Endothelial cell of hepatic sinusoid (primary cell): Measurements from ENCODE around the gene RPL7A.

Experiments used
- in situ Hi-C: cut with HindIII; loops from 2 replicates; pipeline ENCODE4 v1.10.0; 2017; ENCODE audit warnings: low sequenced_read_pairs

RPL7A gene

DNA sequence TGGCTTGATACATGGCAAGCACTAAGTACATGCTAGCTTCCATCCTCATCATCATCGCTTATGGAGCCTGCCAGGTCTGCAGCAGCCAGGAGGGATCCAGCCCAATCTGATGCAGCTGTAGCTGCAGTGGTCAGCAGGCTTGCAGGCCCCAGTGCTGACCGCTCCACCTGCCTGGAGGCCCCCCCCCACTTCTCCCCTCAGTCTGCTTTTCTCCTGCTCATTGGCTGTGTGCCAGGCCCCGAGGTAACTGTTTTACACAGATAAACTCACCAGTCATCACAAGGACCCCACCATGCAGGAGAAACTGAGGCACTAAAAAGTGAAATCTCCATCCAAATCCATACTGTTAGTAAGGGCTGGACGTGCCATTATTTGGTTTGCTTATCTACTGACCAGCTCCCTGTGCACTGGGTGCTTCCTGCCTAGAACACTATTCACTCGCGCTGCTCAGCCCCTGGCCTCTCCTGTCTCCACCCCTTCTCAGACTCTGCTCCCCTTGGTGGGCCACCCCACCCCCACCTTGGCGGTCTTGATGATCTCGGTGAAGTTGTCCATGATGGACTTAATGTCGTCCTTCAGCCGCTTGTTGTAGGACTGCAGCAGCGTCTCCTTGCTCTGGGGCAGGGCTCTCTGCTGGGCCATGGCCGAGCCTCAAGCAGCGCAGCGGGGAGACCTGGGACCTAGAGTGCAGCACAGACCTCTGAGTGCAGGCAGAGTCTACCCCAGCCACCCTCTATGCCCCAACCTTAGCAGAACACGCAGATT lies 1.8 kb upstream of the RPL7A start:
- in situ Hi-C loops = no loop called here

DNA sequence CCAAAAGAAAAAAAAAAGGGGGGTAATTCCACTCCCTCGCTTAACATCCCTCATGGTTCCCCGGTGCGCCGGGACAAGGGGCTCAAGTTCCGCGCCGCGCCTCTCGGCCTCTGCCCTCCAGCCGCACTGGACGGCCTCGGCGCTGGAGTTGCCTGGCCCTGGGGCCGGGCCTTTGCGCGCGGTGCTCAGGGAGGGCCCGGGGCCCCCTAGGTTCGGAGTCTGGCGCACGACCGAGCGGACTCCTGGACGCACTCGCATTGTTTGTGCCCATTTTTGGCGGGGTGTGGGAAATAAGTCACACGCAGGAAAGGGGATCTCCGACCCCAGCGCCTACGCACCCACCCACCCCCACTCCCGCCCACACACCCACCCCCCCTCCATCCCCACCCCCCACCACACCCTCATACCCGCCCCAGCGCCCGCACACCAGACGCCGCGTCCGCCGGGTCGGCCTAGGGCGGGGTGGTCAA lies 468 bp upstream of the RPL7A start:
- in situ Hi-C loops = no loop called here

DNA sequence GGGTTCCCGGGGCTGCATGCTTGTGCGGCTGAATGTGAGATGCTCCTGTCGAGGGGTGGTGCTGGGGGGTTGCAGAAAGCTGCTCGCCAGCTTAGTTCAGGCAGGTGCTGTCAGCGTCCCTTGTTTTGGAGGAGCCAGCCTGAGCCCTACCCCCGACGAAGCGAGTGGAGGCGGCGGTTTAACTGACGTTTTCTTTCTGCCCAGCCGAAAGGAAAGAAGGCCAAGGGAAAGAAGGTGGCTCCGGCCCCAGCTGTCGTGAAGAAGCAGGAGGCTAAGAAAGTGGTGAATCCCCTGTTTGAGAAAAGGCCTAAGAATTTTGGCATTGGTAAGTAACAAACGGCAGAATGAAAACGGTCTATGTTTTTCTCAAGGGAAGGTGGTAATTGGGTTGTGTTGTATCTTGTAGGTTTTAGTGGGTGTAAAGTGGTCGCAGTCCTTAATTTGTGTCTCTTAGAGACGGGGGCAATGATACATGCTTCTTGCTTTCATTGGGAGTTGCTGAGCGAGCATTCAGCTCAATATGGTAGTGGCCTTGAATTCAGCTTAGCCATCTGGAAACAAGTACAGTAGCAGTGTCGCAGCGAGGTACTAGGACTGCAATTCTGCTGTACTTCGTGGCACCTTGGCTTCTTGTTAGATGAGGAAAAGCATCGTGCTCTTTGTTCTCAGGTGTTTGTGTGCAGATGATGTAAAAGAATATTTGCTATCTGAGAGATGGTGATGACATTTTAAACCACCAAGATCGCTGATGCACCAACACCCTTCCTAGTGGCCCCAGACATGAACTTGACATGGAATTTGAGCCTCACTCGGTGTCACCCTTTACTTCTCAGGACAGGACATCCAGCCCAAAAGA lies 928 bp downstream of the RPL7A start:
- in situ Hi-C loops = no loop called here

DNA sequence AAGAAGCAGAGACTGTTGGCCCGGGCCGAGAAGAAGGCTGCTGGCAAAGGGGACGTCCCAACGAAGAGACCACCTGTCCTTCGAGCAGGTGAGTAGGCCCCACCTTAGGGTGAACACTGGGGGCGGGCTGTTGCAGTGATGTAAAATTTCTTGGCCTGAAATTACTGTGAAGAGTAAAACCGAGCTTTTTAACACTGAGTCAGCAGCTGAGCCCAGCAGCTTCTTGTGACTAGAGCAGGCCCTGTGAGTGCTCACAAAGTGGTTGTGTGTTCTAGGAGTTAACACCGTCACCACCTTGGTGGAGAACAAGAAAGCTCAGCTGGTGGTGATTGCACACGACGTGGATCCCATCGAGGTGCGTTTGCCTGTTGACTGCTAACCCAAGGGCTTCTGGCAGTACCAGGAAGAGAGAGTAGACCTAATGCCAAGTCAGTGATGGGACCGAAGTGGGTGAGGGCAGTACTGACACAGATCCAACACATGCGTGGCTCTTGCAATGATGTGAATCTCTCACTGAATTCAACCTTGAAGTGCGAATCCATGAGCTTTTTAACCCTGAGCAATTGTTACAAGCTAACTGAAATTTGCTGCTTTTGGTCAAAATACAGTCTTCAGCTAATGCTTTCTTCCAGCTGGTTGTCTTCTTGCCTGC lies 2.1 kb downstream of the RPL7A start:
- in situ Hi-C loops = no loop called here

DNA sequence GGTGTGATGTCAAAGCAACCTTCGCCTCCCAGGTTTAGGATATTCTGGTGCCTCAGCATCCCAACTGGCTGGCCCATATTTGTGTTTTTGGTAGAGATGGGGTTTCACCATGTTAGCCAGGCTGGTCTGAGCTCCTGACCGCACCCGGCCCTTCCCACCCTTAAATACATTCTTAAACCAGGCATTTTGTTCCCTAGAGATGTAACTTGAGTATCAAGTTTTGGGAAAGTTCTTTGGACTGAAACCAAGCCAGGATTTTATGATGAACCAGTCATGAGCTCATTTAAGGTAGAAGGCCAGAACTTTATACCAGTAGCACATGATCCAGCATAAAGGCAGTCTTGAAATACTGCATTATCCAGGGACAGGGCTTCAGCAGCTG lies 3.5 kb downstream of the RPL7A start:
- in situ Hi-C loops = no loop called here

DNA sequence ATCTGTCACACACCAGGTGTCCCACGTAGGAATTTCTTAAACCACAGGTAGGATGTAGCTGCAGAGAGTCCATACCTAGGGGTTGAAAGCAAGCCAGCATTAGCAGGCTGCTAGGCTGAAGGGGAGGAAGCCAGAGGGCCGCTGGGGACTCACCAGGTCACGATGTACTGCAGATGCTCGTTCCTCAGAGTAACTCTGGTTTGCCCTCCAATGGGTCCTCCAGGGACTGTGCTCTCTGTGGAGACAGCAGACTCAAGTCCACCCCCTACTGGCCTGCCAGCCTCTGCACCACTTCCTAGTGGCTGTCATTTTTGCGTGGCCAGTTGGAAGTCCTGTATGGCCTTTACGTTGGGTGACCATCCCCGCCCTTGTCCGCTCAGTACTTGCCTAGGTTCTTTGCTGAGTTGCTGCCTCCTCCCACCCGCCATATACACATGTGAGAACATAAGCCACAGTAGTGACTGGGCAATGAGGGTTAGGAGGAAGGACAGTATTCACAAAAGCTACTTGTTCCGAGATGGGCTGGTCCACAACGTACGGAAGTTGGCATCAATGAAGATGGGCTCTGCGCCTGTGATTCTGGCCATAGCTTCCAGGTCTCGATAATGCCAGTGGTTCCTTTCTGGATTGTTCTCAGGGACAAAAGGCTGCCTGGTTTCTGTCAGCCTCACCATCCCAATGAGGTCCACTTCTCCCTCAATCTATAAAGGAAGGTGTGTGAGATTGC lies 4.1 kb downstream of the RPL7A start:
- in situ Hi-C loops = no loop called here

DNA sequence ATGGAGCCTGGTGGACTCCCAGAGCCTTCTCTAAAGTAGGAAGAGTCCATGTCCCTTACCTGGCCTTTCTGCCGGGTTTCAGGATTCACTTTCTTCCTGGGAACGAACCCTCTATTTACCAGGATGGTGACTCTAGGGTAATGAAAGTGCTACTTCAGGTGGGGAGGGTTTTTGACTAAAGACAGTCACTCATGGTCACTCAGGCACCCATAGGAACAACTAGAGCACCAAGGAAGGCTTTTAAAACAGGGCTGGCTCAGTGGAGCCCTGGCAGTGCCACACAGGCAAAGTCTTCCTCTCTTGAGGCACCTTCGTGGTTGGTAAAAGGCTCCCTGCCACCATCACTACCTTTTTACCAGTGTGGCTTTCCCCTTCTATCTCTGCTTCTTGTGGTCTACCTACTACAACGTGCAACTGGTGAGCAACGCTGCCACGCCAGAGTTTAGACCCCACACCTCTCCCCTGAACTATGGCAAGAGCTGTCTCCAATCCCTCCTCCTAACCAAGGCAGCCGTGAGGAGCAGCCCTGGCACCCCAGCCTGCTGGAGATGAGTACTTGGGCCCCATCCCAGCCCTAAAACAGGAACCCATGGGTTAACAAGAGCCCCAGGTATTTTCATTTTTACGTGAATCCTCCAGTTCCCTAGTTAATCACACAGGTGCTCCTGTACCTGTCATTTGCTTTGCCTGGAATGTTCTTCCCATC lies 4.8 kb downstream of the RPL7A start:
- in situ Hi-C loops = no loop called here

DNA sequence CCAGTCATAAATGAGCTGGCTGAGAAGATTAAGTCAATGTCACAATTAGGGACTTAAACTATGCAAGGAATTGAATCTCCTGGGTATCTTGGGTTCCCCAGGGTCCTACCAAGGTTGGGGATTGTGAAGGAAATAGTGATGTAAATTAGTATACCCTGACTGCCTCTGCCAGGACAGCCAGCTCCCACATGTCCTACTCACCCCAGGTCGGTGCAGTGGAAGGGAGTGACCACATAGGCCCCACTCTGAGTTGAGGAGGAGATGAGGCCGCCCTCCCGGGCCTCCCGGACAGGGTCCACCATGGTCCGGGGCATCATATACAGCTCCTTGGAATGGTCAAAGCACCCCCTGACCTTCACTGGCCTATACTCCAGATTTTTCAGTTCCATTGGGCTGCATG lies 5.5 kb downstream of the RPL7A start:
- in situ Hi-C loops = no loop called here

DNA sequence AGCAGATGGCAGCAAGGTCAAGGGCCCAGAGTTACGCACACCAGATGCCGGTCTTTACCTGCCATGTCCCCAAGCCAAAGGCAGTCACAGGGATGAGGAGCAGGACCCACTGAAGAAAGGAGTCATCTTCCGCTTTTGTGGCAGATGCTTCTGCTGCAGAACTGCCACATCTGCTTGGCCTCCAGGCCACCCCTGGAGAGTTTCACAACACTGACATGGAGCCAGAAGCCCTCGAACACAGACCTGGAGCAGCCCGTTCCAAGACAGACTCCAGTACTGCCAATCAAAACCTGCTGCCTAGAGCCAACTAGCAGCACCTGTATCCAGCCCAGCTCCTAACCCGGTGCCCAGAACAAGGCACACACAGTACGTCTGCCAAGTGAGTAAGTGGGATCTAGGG lies 6.7 kb downstream of the RPL7A start:
- in situ Hi-C loops = no loop called here

DNA sequence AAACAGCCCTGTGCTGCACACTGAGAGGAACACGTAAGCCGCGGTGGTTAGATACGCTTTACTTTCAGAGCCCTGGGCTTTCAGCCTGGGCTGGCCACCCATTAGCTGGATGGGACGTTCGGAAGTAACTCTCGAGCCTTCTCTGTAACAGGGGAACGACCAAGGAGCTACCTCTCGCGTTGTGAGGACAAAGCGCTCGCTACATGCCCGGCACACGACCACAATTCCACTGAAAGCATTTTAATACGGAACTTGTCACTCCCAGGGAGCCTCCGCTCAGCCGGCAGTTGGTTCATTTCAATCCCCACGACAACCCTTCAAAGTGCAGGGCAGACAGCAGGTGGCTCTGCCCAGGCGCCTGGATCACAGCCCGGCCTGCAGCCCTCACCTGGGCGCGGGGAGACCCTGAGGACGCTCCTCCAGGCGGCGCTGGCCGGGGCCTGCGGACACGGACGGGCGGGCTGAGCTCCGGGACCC lies 7.9 kb downstream of the RPL7A start:
- in situ Hi-C loops = no loop called here

DNA sequence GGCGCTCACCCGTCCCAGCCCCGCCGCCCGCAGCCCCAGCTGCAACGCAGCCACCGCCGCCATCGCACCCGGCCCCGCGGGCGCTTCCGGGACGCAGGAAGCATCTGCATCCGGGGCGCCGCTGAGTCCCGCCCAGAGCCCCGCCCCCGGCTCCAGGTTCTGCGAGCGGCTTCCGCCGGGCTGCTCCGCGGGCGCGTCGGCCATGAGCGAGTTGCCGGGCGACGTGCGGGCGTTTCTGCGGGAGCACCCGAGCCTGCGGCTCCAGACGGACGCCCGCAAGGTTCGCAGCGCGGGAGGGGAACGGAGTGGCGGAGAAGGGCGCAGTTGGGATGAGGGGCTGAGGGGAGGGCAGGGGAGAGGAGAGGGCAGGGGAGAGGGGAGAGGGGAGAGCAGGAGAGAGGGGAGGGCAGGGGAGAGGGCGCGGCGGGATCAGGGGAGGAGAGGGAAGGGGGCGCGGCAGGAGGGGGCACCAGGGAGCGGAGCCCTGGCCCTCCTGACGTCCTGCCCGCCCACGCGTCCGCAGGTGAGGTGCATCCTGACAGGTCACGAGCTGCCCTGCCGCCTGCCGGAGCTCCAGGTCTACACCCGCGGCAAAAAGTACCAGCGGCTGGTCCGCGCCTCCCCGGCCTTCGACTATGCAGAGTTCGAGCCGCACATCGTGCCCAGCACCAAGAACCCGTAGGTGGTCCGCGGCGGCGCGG lies 8.5 kb downstream of the RPL7A start, which contains the start of the genes SURF1 and SURF2:
SURF1 (minus strand) TSS at position 97 of the 701 bp plus-strand sequence; CDS start at position 63, 34 bp downstream.
SURF2 (plus strand) TSS at position 160 of the 701 bp plus-strand sequence; CDS start at position 203, 43 bp downstream.
- in situ Hi-C loops = no loop called here

DNA sequence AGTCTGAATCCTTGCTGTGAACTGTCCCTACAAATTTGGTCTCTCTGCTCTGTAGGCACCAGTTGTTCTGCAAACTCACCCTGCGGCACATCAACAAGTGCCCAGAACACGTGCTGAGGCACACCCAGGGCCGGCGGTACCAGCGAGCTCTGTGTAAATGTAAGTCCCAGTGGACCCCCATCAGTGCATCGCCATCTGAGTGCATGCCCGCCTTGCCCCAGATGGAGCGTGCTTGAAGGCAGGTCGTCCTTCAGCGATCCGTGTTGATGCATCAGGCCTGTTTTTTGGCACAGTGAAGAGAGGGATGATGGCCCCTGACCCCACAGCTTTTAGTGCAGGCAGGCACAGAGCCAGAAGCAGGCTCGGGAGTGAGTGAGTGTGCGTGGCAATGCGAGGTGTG lies 9.6 kb downstream of the RPL7A start:
- in situ Hi-C loops = no loop called here

DNA sequence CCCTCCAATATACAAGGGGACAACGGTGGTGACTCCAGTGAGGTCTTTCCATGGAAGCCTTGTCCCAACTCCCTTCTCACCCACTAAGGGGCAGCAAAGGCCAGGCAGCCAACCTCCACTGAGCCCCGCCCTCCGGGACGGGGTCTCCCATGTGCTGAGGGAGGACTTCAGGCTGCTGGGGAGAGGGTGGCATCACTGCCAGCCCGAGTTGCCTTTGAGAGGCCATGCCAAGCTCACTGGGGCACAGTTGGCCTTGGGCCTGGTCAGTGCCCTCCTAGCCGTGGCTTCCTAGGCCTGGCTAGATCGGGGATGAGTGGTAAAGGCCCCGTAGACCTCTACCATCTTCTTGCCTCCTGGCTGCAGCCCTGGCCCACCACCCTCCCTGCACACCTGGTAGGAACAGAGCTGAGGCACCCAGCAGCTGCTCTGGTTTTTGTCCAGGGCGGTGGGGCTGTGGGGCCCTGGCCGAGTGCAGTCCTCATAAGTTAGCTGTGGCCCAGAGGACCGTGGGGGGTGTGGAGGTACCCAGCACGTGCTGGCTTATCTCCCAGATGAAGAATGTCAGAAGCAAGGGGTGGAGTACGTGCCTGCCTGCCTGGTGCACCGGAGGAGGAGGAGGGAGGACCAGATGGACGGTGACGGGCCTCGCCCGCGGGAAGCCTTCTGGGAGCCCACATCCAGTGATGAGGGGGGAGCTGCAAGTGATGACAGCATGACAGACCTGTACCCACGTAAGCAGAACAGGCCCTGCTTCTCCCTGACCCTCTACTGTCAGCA lies 11.6 kb downstream of the RPL7A start:
- in situ Hi-C loops = no loop called here

DNA sequence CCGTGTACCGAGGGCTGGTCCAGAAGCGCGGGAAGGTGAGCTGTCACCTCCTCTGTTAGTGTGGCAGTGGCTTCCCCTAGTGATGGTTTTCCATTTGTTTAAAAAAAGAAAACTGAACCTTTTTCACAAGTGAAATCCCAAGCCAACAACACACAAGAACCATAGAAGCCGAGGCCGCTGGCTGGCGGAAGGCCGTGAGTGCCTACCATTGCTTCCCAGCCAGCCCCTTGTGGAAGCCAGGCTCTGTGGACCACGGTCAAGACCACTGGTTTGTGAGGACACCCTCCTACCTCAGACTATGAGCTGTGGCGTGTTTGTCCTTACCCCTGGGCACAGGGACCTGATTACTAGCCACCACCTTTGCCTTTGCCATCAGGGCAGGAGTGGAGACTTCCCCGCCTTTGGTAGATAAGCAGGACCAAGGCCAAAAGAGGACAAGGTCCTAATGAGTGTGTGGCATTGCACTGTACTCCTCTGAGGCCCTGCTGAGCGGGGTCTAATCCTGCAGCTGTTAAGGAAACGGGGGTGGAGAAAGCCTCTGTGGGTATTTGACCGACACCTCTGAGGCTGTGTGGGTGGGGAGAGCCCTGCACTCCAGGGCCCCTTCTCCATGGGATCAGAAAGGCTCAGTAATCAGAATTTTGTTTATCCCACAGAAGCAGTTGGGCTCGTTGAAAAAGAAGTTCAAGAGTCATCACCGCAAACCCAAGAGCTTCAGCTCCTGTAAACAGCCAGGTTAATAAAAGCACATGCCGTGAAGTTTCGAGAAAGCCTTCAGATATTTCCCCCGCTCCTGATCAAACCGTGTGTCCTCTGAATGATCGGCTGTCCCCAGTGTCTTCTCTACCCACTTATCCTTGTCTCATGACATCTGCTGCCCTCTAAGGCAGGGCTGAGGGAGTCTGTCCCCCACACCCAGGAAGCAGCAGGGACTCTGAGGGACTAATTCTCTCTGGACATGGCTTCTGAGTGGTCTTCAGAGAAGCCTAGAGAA lies 12.7 kb downstream of the RPL7A start:
- in situ Hi-C loops = no loop called here

DNA sequence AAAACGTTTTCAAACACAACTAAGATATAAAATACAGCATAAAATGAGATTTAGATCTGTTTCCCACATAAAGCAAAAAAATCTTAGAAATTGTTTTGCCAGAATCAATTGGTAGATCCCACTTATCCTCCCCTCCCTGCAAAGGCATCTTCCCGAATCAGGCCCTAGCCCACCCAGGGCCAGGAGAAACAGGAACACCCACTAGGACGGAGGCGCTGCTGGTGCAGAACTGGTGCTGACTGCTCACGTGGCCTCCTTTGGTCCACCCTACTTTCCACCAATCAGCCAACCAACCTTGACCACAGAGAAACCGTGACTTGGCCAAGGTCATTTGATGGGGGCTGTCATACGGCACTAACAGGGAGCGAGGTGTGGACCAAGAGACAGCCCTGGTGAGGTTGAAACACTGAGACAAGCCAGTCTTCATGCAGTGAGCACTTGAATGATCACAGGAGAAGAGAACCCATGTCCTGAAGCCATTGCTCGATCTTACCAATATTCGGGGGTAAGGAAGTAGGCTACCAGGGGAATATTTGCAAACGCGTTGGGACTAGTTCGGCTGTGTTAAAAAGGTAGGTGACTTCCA lies 13.6 kb downstream of the RPL7A start:
- in situ Hi-C loops = no loop called here

DNA sequence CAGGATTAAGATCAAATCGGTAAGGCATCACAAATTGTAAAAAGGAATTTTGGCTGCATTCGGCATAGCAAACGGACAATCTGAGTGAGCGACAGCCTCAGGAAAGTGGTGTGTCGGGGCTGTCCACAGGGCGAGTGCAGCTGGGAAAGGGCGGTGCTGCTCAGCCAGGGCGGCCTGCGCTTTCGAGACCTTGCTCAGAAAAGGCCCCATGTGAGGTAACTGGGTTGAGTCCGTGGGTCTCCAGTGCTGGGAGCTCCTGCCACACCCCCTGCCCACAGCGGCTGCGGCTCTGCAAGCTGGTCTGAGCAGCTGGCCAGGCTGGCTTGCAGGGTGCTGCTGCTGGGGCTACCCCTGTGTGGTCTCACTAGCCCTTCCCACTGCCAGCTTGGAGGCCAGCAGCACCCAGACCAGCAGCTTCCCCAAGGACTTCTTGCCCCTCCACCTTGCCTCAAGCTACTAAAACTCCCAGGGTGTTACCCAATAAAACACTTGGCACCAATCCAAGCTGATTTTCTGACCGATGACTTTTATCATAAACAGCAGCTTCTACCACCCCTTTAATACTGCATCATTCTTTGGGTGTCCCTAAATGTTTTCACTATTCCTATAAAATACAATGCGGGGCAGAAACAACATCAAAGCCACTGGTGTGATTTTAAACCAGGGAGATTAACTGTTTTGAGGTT lies 14.5 kb downstream of the RPL7A start:
- in situ Hi-C loops = no loop called here
